ENCODE data around the gene PLCB1.

The PLCB1 gene

GRCh38 chr20:8631271-8631670 is 499.2 kb downstream of the PLCB1 start:
- no peaks in the 10 kb centered on the region for H3K27me3 ChIP-seq
- no peak for DNase-seq
- no peak overlapping the region for H3K4me3 ChIP-seq
- peaks cover 0 to 5% (median 0%) of the 10 kb centered on the region in 4 donors for H3K4me1 ChIP-seq
- no peaks in the 10 kb centered on the region for H3K9me3 ChIP-seq
- H3K27ac ChIP-seq, result no peak overlapping the region
- intact Hi-C loops (cut with DNase I; ENCODE audit: low total_unique reads), result no loop called here
- TF ChIP-seq, protein P1, sequence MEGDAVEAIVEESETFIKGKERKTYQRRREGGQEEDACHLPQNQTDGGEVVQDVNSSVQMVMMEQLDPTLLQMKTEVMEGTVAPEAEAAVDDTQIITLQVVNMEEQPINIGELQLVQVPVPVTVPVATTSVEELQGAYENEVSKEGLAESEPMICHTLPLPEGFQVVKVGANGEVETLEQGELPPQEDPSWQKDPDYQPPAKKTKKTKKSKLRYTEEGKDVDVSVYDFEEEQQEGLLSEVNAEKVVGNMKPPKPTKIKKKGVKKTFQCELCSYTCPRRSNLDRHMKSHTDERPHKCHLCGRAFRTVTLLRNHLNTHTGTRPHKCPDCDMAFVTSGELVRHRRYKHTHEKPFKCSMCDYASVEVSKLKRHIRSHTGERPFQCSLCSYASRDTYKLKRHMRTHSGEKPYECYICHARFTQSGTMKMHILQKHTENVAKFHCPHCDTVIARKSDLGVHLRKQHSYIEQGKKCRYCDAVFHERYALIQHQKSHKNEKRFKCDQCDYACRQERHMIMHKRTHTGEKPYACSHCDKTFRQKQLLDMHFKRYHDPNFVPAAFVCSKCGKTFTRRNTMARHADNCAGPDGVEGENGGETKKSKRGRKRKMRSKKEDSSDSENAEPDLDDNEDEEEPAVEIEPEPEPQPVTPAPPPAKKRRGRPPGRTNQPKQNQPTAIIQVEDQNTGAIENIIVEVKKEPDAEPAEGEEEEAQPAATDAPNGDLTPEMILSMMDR (IDR thresholded peaks at IDR 0.05), result no peak
- no peaks in the 10 kb centered on the region for H3K36me3 ChIP-seq

DNA sequence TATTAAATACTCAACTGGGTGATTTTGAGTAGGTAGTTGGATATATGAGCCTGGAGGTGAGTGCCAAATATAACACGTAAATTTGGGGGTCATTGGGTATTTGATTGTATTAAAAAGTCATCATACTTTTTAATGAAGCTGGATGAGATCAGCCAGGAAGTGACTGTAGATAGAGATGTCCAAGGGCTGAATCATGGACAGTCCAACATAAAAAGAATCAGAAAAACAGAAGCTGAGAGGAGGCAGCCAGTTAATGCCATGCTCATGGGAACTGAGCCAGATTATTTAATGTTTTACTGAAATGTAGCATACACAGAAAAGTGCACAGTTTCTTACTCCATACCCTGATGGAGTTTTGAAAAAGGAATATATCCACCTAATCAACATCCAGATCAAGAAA is 501.3 kb downstream of the PLCB1 start:
- H3K4me1 ChIP-seq, result no peaks in the 10 kb centered on the region
- intact Hi-C loops (cut with DNase I; ENCODE audit: low total_unique reads), result no loop called here
- TF ChIP-seq, protein P1 (IDR thresholded peaks at IDR 0.05), result no peak

DNA sequence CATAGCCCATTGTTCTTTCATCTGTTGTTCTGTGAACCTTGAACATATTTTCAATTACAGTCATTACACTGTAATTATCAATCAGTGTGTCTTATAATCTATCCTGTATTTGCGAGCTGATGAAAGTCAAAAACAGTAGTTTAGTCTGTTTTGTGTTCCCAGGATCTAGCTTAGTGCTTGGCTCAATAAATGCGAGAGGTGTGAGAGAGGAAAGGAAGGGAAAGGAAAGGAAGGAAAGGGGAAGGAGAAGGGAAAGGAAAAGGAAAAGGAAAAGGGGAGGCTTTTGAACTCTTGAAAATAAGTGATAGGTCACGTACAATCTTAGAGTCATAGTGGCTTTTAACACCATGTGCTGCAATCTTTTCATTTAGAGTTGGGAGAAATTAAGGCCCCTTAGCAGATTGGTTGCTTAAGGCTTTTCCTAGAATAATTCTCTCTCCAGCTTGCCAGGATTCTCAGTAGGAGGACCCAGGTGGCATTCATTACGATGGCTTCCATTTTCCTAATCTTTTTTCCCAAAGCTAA is 503.0 kb downstream of the PLCB1 start:
- TF ChIP-seq, protein P1 (IDR thresholded peaks at IDR 0.05), result no peak
- Histone ChIP-seq H3K27ac (no peak overlapping the region), H3K4me1 (no peaks in the 10 kb centered on the region), H3K27me3 (no peaks in the 10 kb centered on the region), H3K36me3 (no peaks in the 10 kb centered on the region), H3K9me3 (no peaks in the 10 kb centered on the region), H3K4me3 (no peak overlapping the region)
- intact Hi-C loops (cut with DNase I; ENCODE audit: low total_unique reads), result no loop called here
- no peak for DNase-seq

More for the DNA sequence above, 501.3 kb downstream of the PLCB1 start:
- no peak overlapping the region for H3K4me3 ChIP-seq
- no peaks in the 10 kb centered on the region for H3K27me3 ChIP-seq
- DNase-seq, result no peak
- no peaks in the 10 kb centered on the region for H3K9me3 ChIP-seq
- H3K27ac ChIP-seq, result no peak overlapping the region
- H3K36me3 ChIP-seq, result no peaks in the 10 kb centered on the region

DNA sequence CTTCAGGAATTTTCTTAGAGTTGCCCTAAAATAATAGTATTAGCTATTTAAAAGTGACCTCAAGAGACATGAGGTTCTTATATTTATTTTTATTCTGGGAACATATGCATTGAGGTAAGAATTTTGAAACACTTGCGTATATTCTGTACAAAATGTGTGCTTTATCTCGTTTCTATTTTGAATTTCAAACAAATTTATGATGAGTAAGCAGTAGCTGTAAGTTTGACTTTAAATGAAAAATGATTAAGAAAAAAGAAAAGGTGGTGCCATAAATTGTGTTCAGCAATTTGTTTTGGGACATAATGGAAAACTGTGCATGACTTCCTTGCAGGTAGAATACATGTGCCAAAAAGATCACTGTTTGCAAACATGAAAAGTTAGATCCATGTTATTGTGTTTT is 503.8 kb downstream of the PLCB1 start:
- Histone ChIP-seq H3K36me3 (no peaks in the 10 kb centered on the region), H3K27ac (no peak overlapping the region), H3K9me3 (no peaks in the 10 kb centered on the region), H3K27me3 (no peaks in the 10 kb centered on the region), H3K4me3 (no peak overlapping the region), H3K4me1 (no peaks in the 10 kb centered on the region)
- intact Hi-C loops (cut with DNase I; ENCODE audit: low total_unique reads), result no loop called here
- DNase-seq, result no peak
- TF ChIP-seq, protein P1 (IDR thresholded peaks at IDR 0.05), result no peak

DNA sequence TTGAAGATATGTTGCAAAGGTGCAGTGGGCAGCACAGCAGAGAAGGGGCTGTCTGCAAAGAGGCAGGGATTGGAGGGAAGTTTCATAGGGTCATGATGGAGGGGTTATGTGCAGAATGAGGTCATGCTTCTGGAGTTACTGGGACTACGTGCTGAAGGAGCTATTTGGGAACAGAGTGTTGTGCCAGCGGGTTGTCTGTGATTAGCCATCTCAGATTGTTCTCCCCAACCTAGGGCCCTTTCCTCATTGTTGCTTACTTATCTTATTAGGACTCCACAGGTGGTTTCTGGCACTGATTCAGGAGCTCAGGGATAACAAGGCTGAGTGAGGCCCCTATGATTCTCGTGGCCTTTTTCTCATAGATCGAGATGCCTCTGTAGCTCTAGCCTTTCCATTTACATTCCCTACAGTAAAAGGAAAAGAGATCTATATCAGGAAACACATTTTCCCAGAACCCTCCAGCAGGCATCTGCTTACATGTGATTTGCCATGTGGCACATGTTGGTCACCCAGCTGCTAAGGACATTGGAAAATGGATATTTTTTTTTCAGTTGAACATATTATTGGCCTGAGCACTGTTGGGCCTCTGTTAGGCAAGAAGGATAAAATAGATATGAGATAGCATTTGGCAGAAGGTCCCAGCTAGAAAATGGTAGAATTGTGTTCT is 507.2 kb downstream of the PLCB1 start:
- Histone ChIP-seq H3K36me3 (no peaks in the 10 kb centered on the region), H3K4me1 (no peaks in the 10 kb centered on the region), H3K4me3 (no peak overlapping the region), H3K27ac (no peak overlapping the region), H3K27me3 (no peaks in the 10 kb centered on the region), H3K9me3 (no peaks in the 10 kb centered on the region)
- intact Hi-C loops (cut with DNase I; ENCODE audit: low total_unique reads), result no loop called here
- TF ChIP-seq, protein P1 (IDR thresholded peaks at IDR 0.05), result no peak
- DNase-seq, result no peak
